Measurements from ENCODE around the gene CEP112. TPM values are rescaled to one million over a fixed set of nuclear protein-coding genes. Genes with fewer than 3 reads are reported as not detected.

Gene CEP112
- total and polyA plus RNA-seq, 9 of the 15 experiments (the other 6 are each of a cell fraction or from before 2014, with no cell fraction given) = 0.84 TPM; not detected in 8

- TF ChIP-seq ZNF124 (CRISPR knock-in tag; IDR thresholded peaks at IDR 0.05) = no peak
- TF ChIP-seq SMAD2 (IDR thresholded peaks at IDR 0.05; ENCODE audit: low read depth, low read length) = no peak
- no peak for TF ChIP-seq ELK3 (CRISPR knock-in tag; IDR thresholded peaks at IDR 0.05)
- no peak for TF ChIP-seq ZNF324 (CRISPR knock-in tag; IDR thresholded peaks at IDR 0.05)
- no peak for TF ChIP-seq RAD21 (CRISPR knock-in tag; conservative IDR thresholded peaks at IDR 0.05 in 1 of 2, IDR thresholded peaks at IDR 0.05 in 1 of 2)
- no peak for TF ChIP-seq ZNF224 (CRISPR knock-in tag; IDR thresholded peaks at IDR 0.05)
- TF ChIP-seq BCOR (IDR thresholded peaks at IDR 0.05) = no peak
- TF ChIP-seq ZSCAN32 (CRISPR knock-in tag; IDR thresholded peaks at IDR 0.05) = no peak
These were observed 418.9 kb downstream of the CEP112 start (continued) for GRCh38 chr17:65772989-65773388.

- POLR2A ChIA-PET = interaction anchor here (0.8 kb wide), 1 partner anchor 44 kb away, joined by 4 read pairs; no protein-coding TSS in a partner anchor
- TF ChIP-seq ELK3 (CRISPR knock-in tag; IDR thresholded peaks at IDR 0.05) (no peak), HBP1 (CRISPR knock-in tag; IDR thresholded peaks at IDR 0.05) (no peak), ZBTB7A (IDR thresholded peaks at IDR 0.05; ENCODE audit: borderline replicate concordance, control insufficient read depth, low read depth, low read length) (no peak), RBFOX2 (IDR thresholded peaks at IDR 0.05; ENCODE audit: low read depth, low read length) (no peak), SIRT6 (IDR thresholded peaks at IDR 0.05; ENCODE audit: low read depth, low read length) (no peak), BDP1 (IDR thresholded peaks at IDR 0.05; ENCODE audit: insufficient read depth, insufficient read length) (no peak), GTF2A2 (tag; IDR thresholded peaks at IDR 0.05) (no peak), MNT (conservative IDR thresholded peaks at IDR 0.05) (no peak), FOS (IDR thresholded peaks at IDR 0.05; ENCODE audit: extremely low read depth, insufficient read length) (no peak), ZNF589 (CRISPR knock-in tag; IDR thresholded peaks at IDR 0.05; ENCODE audit: low read depth) (no peak)
These were observed 420.2 kb downstream of the CEP112 start for GRCh38 chr17:65771704-65772103.

More at GRCh38 chr17:65771704-65772103, 420.2 kb downstream of the CEP112 start:
- no peak for FAIRE-seq
- Histone ChIP-seq H3K9me1 (ENCODE audit: control insufficient read depth, insufficient read depth, low read length) (no peaks in the 10 kb centered on the region), H3K27ac (ENCODE audit: extremely low read depth, low read depth, low read length) (no peak overlapping the region), H3K4me2 (ENCODE audit: insufficient read depth, low read length) (no peak overlapping the region), H3K36me3 (ENCODE audit: control insufficient read depth, insufficient read depth, low read length) (no peaks in the 10 kb centered on the region), H3K27me3 (ENCODE audit: control insufficient read depth in 2 of 2, insufficient read depth in 2 of 2, low read length in 2 of 2) (peaks cover 0 to 11% of the 10 kb centered on the region in 2 experiments; a peak in 3 of 5 replicates), H3K4me3 (no peak overlapping the region), H3K9ac (ENCODE audit: insufficient read depth in 1 of 2, low read depth in 2 of 2, low read length in 2 of 2) (no peak overlapping the region), H3K79me2 (ENCODE audit: control insufficient read depth, insufficient read depth, low read length) (no peaks in the 10 kb centered on the region), H4K20me1 (replicated peaks; ENCODE audit: control insufficient read depth, insufficient read depth, low read length) (no peaks in the 10 kb centered on the region), H3K4me1 (replicated peaks in 1 of 2; ENCODE audit: control insufficient read depth in 2 of 2, insufficient read depth in 2 of 2, low read length in 2 of 2) (no peaks in the 10 kb centered on the region), H2AFZ (ENCODE audit: low read depth, low read length) (no peak overlapping the region), H3K9me3 (replicated peaks; ENCODE audit: control insufficient read depth, insufficient read depth, low read depth, low read length) (no peaks in the 10 kb centered on the region)
- no TSS peak for BruUV-seq (replicated peaks)
- CTCF ChIA-PET (ENCODE audit: low intra/inter-chr PET ratio) = no interaction called here
- intact Hi-C loops (cut with micrococcal nuclease) (no loop called here), in situ Hi-C loops (cut with MboI) (no loop called here)
- ATAC-seq = no peak
- DNase-seq (ENCODE audit: extremely low read depth in 1 of 4, low spot score in 3 of 4) = no peak
